NCI-H82 (cell line): ENCODE measurements around the gene DZIP1L.

ENCODE experiments used
- DNase-seq: peaks from one replicate; lab custom pipeline; 2025; lab: John Stamatoyannopoulos, UW

The DZIP1L gene

GRCh38 chr3:138034918-138035317 lies 80.5 kb downstream of the DZIP1L start:
- DNase-seq, result no peak

- DNase-seq, result no peak
These were observed 82.2 kb downstream of the DZIP1L start for GRCh38 chr3:138033202-138033691.

GRCh38 chr3:138032567-138032966 lies 82.8 kb downstream of the DZIP1L start:
- DNase-seq, result no peak

GRCh38 chr3:138031536-138031935 lies 83.9 kb downstream of the DZIP1L start:
- DNase-seq, result no peak

- no peak for DNase-seq
These were observed 84.6 kb downstream of the DZIP1L start for GRCh38 chr3:138030734-138031280.

GRCh38 chr3:138027821-138028220 lies 87.6 kb downstream of the DZIP1L start:
- DNase-seq, result no peak

- no peak for DNase-seq
These were observed 89.9 kb downstream of the DZIP1L start for GRCh38 chr3:138025553-138025952.

- no peak for DNase-seq
These were observed 91.7 kb downstream of the DZIP1L start for GRCh38 chr3:138023754-138024153.

- DNase-seq, result no peak
These were observed 95.9 kb downstream of the DZIP1L start for GRCh38 chr3:138019281-138020069.

- no peak for DNase-seq
These were observed 99.3 kb downstream of the DZIP1L start for GRCh38 chr3:138016065-138016464.

GRCh38 chr3:138012526-138012925 lies 102.9 kb downstream of the DZIP1L start:
- no peak for DNase-seq
